SIG-M5 treated with dmso at 0.1 percent for 504 hours (cell line): ENCODE measurements around the gene BBS5.
"Not testable (repeated sequence)": the region's sequence is repeated elsewhere in the genome, so short reads cannot be mapped to it uniquely, and the experiment has no call there.

ENCODE experiments used
- DNase-seq: peaks from one replicate; lab custom pipeline; 2025; ENCODE audit not compliant: unreplicated experiment; lab: John Stamatoyannopoulos, UW

Gene BBS5

GRCh38 chr2:169479257-169480078 lies at the start of gene BBS5:
Gene BBS5, plus strand, starts transcription at chr2:169479494. Its CDS starts 60 bp downstream, at chr2:169479554.
- peak; percentile 83 for DNase-seq

GRCh38 chr2:169431772-169432171 lies 47.5 kb upstream of the BBS5 start:
- DNase-seq, result not testable (repeated sequence)

GRCh38 chr2:169434236-169434635 lies 45.1 kb upstream of the BBS5 start:
- not testable (repeated sequence) for DNase-seq

GRCh38 chr2:169438466-169439072 lies 40.7 kb upstream of the BBS5 start:
- DNase-seq, result no peak

- no peak for DNase-seq
Measured at GRCh38 chr2:169439900-169440299, 39.4 kb upstream of the BBS5 start.

- DNase-seq, result no peak
Measured at GRCh38 chr2:169446452-169446851, 32.8 kb upstream of the BBS5 start.

GRCh38 chr2:169448316-169448715 lies 31.0 kb upstream of the BBS5 start:
- no peak for DNase-seq

- no peak for DNase-seq
Measured at GRCh38 chr2:169448865-169449264, 30.4 kb upstream of the BBS5 start.

- DNase-seq, result peak; percentile 59
Measured at GRCh38 chr2:169452080-169452479, 27.2 kb upstream of the BBS5 start.

- DNase-seq, result not testable (repeated sequence)
Measured at GRCh38 chr2:169453044-169453443, 26.2 kb upstream of the BBS5 start.

- DNase-seq, result no peak
Measured at GRCh38 chr2:169461143-169461542, 18.2 kb upstream of the BBS5 start.

- DNase-seq, result no peak
Measured at GRCh38 chr2:169462896-169463695, 16.2 kb upstream of the BBS5 start.

- DNase-seq, result no peak
Measured at GRCh38 chr2:169464466-169464865, 14.8 kb upstream of the BBS5 start.

GRCh38 chr2:169464882-169465281 lies 14.4 kb upstream of the BBS5 start:
- peak; percentile 60 for DNase-seq

GRCh38 chr2:169468841-169469240 lies 10.5 kb upstream of the BBS5 start:
- no peak for DNase-seq

- no peak for DNase-seq
Measured at GRCh38 chr2:169469952-169470572, 9.2 kb upstream of the BBS5 start.

GRCh38 chr2:169472249-169472648 lies 7.0 kb upstream of the BBS5 start:
- no peak for DNase-seq

- DNase-seq, result no peak
Measured at GRCh38 chr2:169476459-169476858, 2.8 kb upstream of the BBS5 start.

GRCh38 chr2:169478339-169478738 lies 955 bp upstream of the BBS5 start:
- DNase-seq, result no peak

GRCh38 chr2:169478745-169479256 lies 493 bp upstream of the BBS5 start:
- no peak for DNase-seq

GRCh38 chr2:169480079-169480465 lies 778 bp downstream of the BBS5 start:
- DNase-seq, result no peak
